ENCODE results near the gene EIF6. TPM values are rescaled to one million over a fixed set of nuclear protein-coding genes. Genes with fewer than 3 reads are reported as not detected.

Gene EIF6
- total and polyA plus RNA-seq, 9 of the 15 experiments (the other 6 are each of a cell fraction or from before 2014, with no cell fraction given) = 165 to 832 (median 229) TPM

- TF ChIP-seq ZBTB40 (IDR thresholded peaks at IDR 0.05) (peak; percentile 34; the same call in 1 of the 2 replicates), ZBTB40 (CRISPR knock-in tag; IDR thresholded peaks at IDR 0.05) (no peak), SMAD3 (CRISPR knock-in tag; conservative IDR thresholded peaks at IDR 0.05) (no peak), UBTF (IDR thresholded peaks at IDR 0.05; ENCODE audit: borderline replicate concordance in 1 of 2, low read depth in 2 of 2, low read length in 2 of 2) (peak; percentile 54 to 78; a peak in 2 of 4 replicates), HMGN3 (IDR thresholded peaks at IDR 0.05; ENCODE audit: borderline replicate concordance, extremely low read depth, insufficient read length, low read depth, low read length) (peak; percentile 66), ZFX (CRISPR knock-in tag; IDR thresholded peaks at IDR 0.05) (no peak), MIER1 (IDR thresholded peaks at IDR 0.05; ENCODE audit: low read depth) (no peak), TAF15 (IDR thresholded peaks at IDR 0.05; ENCODE audit: low read depth, low read length) (no peak)
Measured at GRCh38 chr20:35277531-35278395, 6.8 kb downstream of the EIF6 start, which contains the start of gene MMP24OS (continued).

Data from K562 (cell line).